Mononuclear cell (primary cell): ENCODE results near the gene ADGRD1. TPM values are rescaled to one million over a fixed set of nuclear protein-coding genes. Genes with fewer than 3 reads are reported as not detected.
"Not testable (repeated sequence)": the region's sequence is repeated elsewhere in the genome, so short reads cannot be mapped to it uniquely, and the experiment has no call there.

Experiments used
- H3K27me3 ChIP-seq: 2 replicates; pipeline ENCODE4 v1.6.0; 2011; ENCODE audit warnings: low read length, control low read depth; ENCODE audit not compliant: insufficient read depth
- H3K4me1 ChIP-seq: 2 replicates; pipeline ENCODE4 v1.5.1; 2011; ENCODE audit warnings: mild to moderate bottlenecking, low read length, control low read depth; ENCODE audit not compliant: insufficient read depth
- H3K4me3 ChIP-seq: 2 replicates; pipeline ENCODE4 v1.5.1; 2011; ENCODE audit warnings: mild to moderate bottlenecking, low read length, moderate library complexity
- H3K9me3 ChIP-seq: 2 replicates; pipeline ENCODE4 v1.5.1; 2011; ENCODE audit warnings: low read depth, mild to moderate bottlenecking, control low read depth, low read length
- total RNA-seq: library from RNA; depleted of rRNA; stranded (reverse); fragments of >200 nt; gene quantifications from one replicate; pipeline ENCODE4 v1.2.3, GENCODE V29; 2012

Gene ADGRD1
- total RNA-seq, 1 donor = 2.3 TPM

- Histone ChIP-seq H3K4me3 (no peak overlapping the region), H3K27me3 (no peaks in the 10 kb centered on the region), H3K9me3 (no peaks in the 10 kb centered on the region), H3K4me1 (peaks cover 43% of the 10 kb centered on the region)
Observed at GRCh38 chr12:130982565-130983225, 29.0 kb downstream of the ADGRD1 start.

GRCh38 chr12:130983328-130984017, 29.8 kb downstream of the ADGRD1 start:
- H3K4me3 ChIP-seq = no peak overlapping the region
- H3K27me3 ChIP-seq = no peaks in the 10 kb centered on the region
- peaks cover 42% of the 10 kb centered on the region for H3K4me1 ChIP-seq
- H3K9me3 ChIP-seq = no peaks in the 10 kb centered on the region

GRCh38 chr12:130984183-130985058, 30.7 kb downstream of the ADGRD1 start:
- H3K4me1 ChIP-seq = peaks cover 32% of the 10 kb centered on the region
- no peaks in the 10 kb centered on the region for H3K9me3 ChIP-seq
- H3K4me3 ChIP-seq = no peak overlapping the region
- H3K27me3 ChIP-seq = no peaks in the 10 kb centered on the region

GRCh38 chr12:130987151-130987931, 33.6 kb downstream of the ADGRD1 start:
- Histone ChIP-seq H3K9me3 (no peaks in the 10 kb centered on the region), H3K4me1 (peaks cover 4% of the 10 kb centered on the region), H3K4me3 (no peak overlapping the region), H3K27me3 (no peaks in the 10 kb centered on the region)

- Histone ChIP-seq H3K27me3 (no peaks in the 10 kb centered on the region), H3K4me3 (no peak overlapping the region), H3K9me3 (no peaks in the 10 kb centered on the region)
Observed at GRCh38 chr12:130988261-130988660, 34.6 kb downstream of the ADGRD1 start.

GRCh38 chr12:130988751-130989150, 35.0 kb downstream of the ADGRD1 start:
- Histone ChIP-seq H3K27me3 (no peaks in the 10 kb centered on the region), H3K4me3 (no peak overlapping the region), H3K4me1 (no peaks in the 10 kb centered on the region), H3K9me3 (no peaks in the 10 kb centered on the region)

More at GRCh38 chr12:130988261-130988660, 34.6 kb downstream of the ADGRD1 start:
- no peaks in the 10 kb centered on the region for H3K4me1 ChIP-seq

GRCh38 chr12:130989391-130989790, 35.7 kb downstream of the ADGRD1 start:
- Histone ChIP-seq H3K27me3 (no peaks in the 10 kb centered on the region), H3K4me1 (no peaks in the 10 kb centered on the region), H3K4me3 (no peak overlapping the region), H3K9me3 (no peaks in the 10 kb centered on the region)

- no peaks in the 10 kb centered on the region for H3K9me3 ChIP-seq
- no peaks in the 10 kb centered on the region for H3K27me3 ChIP-seq
- H3K4me1 ChIP-seq = no peaks in the 10 kb centered on the region
- H3K4me3 ChIP-seq = no peak overlapping the region
Observed at GRCh38 chr12:130990034-130990433, 36.3 kb downstream of the ADGRD1 start.

GRCh38 chr12:130992448-130992847, 38.7 kb downstream of the ADGRD1 start:
- no peaks in the 10 kb centered on the region for H3K9me3 ChIP-seq
- no peaks in the 10 kb centered on the region for H3K27me3 ChIP-seq
- H3K4me1 ChIP-seq = no peaks in the 10 kb centered on the region
- H3K4me3 ChIP-seq = no peak overlapping the region

- no peaks in the 10 kb centered on the region for H3K27me3 ChIP-seq
- no peak overlapping the region for H3K4me3 ChIP-seq
- no peaks in the 10 kb centered on the region for H3K9me3 ChIP-seq
- no peaks in the 10 kb centered on the region for H3K4me1 ChIP-seq
Observed at GRCh38 chr12:130992979-130993538, 39.4 kb downstream of the ADGRD1 start.

GRCh38 chr12:130993759-130994670, 40.3 kb downstream of the ADGRD1 start:
- no peaks in the 10 kb centered on the region for H3K9me3 ChIP-seq
- no peaks in the 10 kb centered on the region for H3K4me1 ChIP-seq
- H3K4me3 ChIP-seq = no peak overlapping the region
- H3K27me3 ChIP-seq = no peaks in the 10 kb centered on the region

- no peaks in the 10 kb centered on the region for H3K27me3 ChIP-seq
- no peaks in the 10 kb centered on the region for H3K9me3 ChIP-seq
- H3K4me3 ChIP-seq = no peak overlapping the region
- no peaks in the 10 kb centered on the region for H3K4me1 ChIP-seq
Observed at GRCh38 chr12:130994821-130995375, 41.2 kb downstream of the ADGRD1 start.

- not testable (repeated sequence) for H3K4me1 ChIP-seq, H3K9me3 ChIP-seq, H3K4me3 ChIP-seq, H3K27me3 ChIP-seq
Observed at GRCh38 chr12:130995386-130995969, 41.8 kb downstream of the ADGRD1 start.
